Gastroesophageal sphincter (tissue), 4 donors: ENCODE measurements around the gene STARD3. TPM values are rescaled to one million over a fixed set of nuclear protein-coding genes. Genes with fewer than 3 reads are reported as not detected.

ENCODE experiments used
- ATAC-seq: fragments of 150-250 bp; one replicate; pipeline ENCODE4 v1.9.1; 2016; ENCODE audit warnings: mild to moderate bottlenecking, moderate library complexity
- H3K27ac ChIP-seq, 4 donors: fragments of 200-600 bp; sonication (generic) in 3 of 4; 1 replicate in 3 of 4; 2 replicates in 1 of 4; pipeline ENCODE4 v1.5.1; 2016 to 2019
- H3K27me3 ChIP-seq: fragments of 200-600 bp; sonication (generic); one replicate; pipeline ENCODE4 v1.5.1; 2019
- H3K36me3 ChIP-seq, 2 donors: fragments of 200-600 bp; sonication (generic); one replicate each; pipeline ENCODE4 v1.5.1; 2019; ENCODE audit warnings: control low read depth in 1 of 2
- H3K4me1 ChIP-seq, 3 donors: fragments of 200-600 bp; sonication (generic); 1 replicate in 2 of 3; 2 replicates in 1 of 3; pipeline ENCODE4 v1.5.1; 2016 to 2019; ENCODE audit warnings: control low read depth in 2 of 3
- H3K4me3 ChIP-seq, 2 donors: fragments of 200-600 bp; sonication (generic); one replicate each; pipeline ENCODE4 v1.5.1; 2019; ENCODE audit warnings: mild to moderate bottlenecking in 1 of 2, moderate library complexity in 1 of 2
- H3K9me3 ChIP-seq, 3 donors: fragments of 200-600 bp; sonication (generic); one replicate each; pipeline ENCODE4 v1.5.1; 2017 to 2019; ENCODE audit warnings: control low read depth in 2 of 3
- EP300 ChIP-seq: sonication (generic); formaldehyde crosslinking; IDR thresholded peaks from one replicate; pipeline ENCODE4 v1.6.1; 2017; ENCODE audit warnings: antibody characterized with exemption, mild to moderate bottlenecking
- POLR2A ChIP-seq, 2 donors: fragments of 450-650 bp; IDR thresholded peaks; one replicate each; pipeline ENCODE4 v1.6.1; 2017; ENCODE audit warnings: antibody characterized with exemption in 2 of 2, mild to moderate bottlenecking in 2 of 2, moderate library complexity in 1 of 2
- POLR2AphosphoS5 ChIP-seq: sonication (generic); formaldehyde crosslinking; IDR thresholded peaks from one replicate; pipeline ENCODE4 v1.6.1; 2017; ENCODE audit warnings: antibody characterized with exemption
- WGBS, 2 donors: methylation state at CpG; one replicate each; pipeline ENCODE4 v1.1.5; 2018; ENCODE audit warnings: low coverage in 1 of 2; 5-methylcytosine and 5-hydroxymethylcytosine counted together
- total RNA-seq, 4 donors: library from RNA; depleted of rRNA; stranded (reverse); fragments of >200 nt; gene quantifications; one replicate each; pipeline ENCODE4 v1.1.0, GENCODE V29; 2016
- TF ChIP-seq, protein P1 (sequence below), 4 experiments: fragments of 200-600 bp in 2 of 4; fragments of 450-650 bp in 2 of 4; sonication (generic) in 1 of 4; IDR thresholded peaks; one replicate each; pipeline ENCODE4 v1.5.1; 2017 to 2019; ENCODE audit warnings: antibody characterized with exemption in 4 of 4, mild to moderate bottlenecking in 2 of 4, moderate library complexity in 2 of 4

The STARD3 gene
- total RNA-seq, 4 donors from 2014 or later, result 24.5 to 41.4 (median 27.5) TPM

DNA sequence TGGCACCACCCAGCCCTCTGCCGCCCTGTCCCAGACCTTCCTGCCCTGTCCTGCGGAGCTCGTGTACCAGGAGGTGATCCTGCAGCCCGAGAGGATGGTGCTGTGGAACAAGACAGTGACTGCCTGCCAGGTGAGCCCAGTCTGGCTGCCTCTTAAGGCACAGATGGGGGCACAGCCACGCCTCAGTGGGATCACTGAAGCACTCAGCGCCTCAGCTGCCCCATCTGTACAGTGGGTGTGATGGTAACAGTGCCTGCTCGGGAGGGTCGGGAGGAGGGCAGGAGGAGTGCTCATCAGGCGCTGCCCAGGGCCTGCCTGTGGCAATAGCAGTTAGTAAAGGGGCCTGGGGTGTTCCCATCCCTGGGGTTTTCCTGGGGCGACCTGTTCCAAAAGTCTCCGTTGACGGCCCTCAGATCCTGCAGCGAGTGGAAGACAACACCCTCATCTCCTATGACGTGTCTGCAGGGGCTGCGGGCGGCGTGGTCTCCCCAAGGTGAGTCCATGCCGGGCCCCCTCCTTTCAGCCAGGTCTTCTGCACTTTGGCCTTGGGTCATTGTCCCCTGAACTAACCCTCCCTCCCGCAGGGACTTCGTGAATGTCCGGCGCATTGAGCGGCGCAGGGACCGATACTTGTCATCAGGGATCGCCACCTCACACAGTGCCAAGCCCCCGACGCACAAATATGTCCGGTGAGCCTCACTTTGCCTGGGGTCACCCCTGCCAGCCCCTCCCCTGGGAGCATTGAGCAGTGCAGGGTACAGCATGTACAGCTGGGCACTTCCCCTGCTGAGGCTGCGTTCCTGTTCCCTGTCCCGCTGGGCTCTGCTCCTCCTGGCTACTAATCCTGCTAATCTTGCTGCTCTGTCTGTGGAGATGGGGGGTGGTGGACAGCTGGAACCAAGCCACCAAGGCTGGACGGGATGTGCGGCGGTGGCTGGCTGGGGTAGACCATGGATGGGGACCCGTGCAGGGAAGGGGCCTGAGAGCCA is 23.7 kb downstream of the STARD3 start:
- Histone ChIP-seq H3K4me3 (no peak overlapping the region), H3K9me3 (no peaks in the 10 kb centered on the region), H3K4me1 (peaks cover 0 to 76% (median 15%) of the 10 kb centered on the region in 3 donors), H3K27me3 (peaks cover 9% of the 10 kb centered on the region), H3K36me3 (peaks cover 0 to 76% of the 10 kb centered on the region in 2 donors), H3K27ac (peak overlapping the region in 3 of 4 donors; percentile 67 to 74 (median 72))
- ATAC-seq, result peak; percentile 26
- WGBS, 2 donors, result 69 to 78% methylated on average over 2 to 18 of the region's 35 CpGs
- no peak for TF ChIP-seq POLR2AphosphoS5
- TF ChIP-seq POLR2A (IDR thresholded peaks at IDR 0.05), result no peak
- no peak for TF ChIP-seq EP300
- TF ChIP-seq, protein P1, sequence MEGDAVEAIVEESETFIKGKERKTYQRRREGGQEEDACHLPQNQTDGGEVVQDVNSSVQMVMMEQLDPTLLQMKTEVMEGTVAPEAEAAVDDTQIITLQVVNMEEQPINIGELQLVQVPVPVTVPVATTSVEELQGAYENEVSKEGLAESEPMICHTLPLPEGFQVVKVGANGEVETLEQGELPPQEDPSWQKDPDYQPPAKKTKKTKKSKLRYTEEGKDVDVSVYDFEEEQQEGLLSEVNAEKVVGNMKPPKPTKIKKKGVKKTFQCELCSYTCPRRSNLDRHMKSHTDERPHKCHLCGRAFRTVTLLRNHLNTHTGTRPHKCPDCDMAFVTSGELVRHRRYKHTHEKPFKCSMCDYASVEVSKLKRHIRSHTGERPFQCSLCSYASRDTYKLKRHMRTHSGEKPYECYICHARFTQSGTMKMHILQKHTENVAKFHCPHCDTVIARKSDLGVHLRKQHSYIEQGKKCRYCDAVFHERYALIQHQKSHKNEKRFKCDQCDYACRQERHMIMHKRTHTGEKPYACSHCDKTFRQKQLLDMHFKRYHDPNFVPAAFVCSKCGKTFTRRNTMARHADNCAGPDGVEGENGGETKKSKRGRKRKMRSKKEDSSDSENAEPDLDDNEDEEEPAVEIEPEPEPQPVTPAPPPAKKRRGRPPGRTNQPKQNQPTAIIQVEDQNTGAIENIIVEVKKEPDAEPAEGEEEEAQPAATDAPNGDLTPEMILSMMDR (IDR thresholded peaks at IDR 0.05), result no peak

DNA sequence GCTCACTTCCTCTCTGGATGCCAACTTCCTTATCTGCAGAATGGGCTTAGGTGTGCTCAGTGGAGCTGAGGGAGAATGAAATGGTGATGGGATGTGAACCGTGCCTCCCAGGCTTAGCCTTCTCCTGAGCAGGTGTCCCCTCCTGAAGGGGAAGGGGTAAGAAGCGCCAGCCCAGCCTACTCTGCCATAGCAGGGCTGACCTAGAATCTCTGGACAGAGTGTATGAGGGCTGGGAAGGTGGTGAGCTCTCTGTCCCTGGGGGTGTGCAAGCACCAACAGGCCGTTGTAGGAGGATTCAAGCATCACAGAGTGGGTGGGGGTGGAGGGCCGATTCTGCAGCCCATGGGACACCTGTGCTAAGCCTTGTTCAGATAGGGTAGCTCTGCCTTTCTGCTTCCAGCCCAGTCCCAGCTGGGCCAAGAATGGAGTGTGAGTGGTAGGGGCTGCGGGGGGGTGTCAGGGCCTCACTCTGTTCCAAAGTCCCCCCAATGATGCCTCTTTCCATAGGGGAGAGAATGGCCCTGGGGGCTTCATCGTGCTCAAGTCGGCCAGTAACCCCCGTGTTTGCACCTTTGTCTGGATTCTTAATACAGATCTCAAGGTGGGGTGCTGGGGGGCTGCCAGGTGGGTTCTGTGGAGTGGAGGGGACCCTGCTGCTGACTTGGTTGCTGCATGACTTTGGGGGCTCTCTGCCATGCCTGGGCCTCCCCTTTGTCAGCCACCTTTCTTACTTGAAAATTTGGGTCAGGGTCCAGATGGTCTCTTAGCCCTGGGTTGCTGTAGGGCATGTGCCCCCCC is 25.0 kb downstream of the STARD3 start:
- TF ChIP-seq, protein P1 (IDR thresholded peaks at IDR 0.05), result no peak
- TF ChIP-seq EP300 (no peak), POLR2AphosphoS5 (no peak), POLR2A (IDR thresholded peaks at IDR 0.05) (no peak)
- WGBS, 2 donors, result 79% methylated on average over 2 of the region's 8 CpGs; no CpG with 5 or more reads in 1 of the 2 donors
- ATAC-seq, result no peak
- Histone ChIP-seq H3K36me3 (peaks cover 0 to 63% of the 10 kb centered on the region in 2 donors), H3K27me3 (peaks cover 21% of the 10 kb centered on the region), H3K4me3 (no peak overlapping the region), H3K4me1 (peaks cover 0 to 88% (median 24%) of the 10 kb centered on the region in 3 donors), H3K27ac (peak overlapping the region in 3 of 4 donors; percentile 43 to 72 (median 67)), H3K9me3 (no peaks in the 10 kb centered on the region)

DNA sequence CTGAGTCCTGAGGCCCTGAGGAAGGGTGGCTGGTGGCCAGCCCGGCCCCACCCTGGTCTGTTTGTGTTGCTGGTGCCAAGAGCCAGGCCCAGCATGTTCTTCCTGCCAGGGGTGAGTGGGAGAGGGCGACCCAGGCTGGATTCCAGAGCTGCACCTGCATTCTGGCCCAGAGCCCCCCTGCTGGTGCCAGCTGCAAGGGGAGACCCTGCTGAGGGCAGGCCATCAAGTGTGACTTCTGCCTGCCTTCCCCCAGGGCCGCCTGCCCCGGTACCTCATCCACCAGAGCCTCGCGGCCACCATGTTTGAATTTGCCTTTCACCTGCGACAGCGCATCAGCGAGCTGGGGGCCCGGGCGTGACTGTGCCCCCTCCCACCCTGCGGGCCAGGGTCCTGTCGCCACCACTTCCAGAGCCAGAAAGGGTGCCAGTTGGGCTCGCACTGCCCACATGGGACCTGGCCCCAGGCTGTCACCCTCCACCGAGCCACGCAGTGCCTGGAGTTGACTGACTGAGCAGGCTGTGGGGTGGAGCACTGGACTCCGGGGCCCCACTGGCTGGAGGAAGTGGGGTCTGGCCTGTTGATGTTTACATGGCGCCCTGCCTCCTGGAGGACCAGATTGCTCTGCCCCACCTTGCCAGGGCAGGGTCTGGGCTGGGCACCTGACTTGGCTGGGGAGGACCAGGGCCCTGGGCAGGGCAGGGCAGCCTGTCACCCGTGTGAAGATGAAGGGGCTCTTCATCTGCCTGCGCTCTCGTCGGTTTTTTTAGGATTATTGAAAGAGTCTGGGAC is 25.8 kb downstream of the STARD3 start:
- Histone ChIP-seq H3K36me3 (peaks cover 0 to 55% of the 10 kb centered on the region in 2 donors), H3K4me1 (peaks cover 0 to 96% (median 32%) of the 10 kb centered on the region in 3 donors), H3K4me3 (no peak overlapping the region), H3K27me3 (peaks cover 29% of the 10 kb centered on the region), H3K9me3 (no peaks in the 10 kb centered on the region), H3K27ac (peak overlapping the region in 2 of 4 donors; percentile 67 to 72)
- 60 to 83% methylated on average over 1 to 4 of the region's 22 CpGs for WGBS, 2 donors
- no peak for TF ChIP-seq POLR2AphosphoS5
- no peak for TF ChIP-seq EP300
- TF ChIP-seq, protein P1 (IDR thresholded peaks at IDR 0.05), result no peak
- no peak for TF ChIP-seq POLR2A (IDR thresholded peaks at IDR 0.05)
- no peak for ATAC-seq

DNA sequence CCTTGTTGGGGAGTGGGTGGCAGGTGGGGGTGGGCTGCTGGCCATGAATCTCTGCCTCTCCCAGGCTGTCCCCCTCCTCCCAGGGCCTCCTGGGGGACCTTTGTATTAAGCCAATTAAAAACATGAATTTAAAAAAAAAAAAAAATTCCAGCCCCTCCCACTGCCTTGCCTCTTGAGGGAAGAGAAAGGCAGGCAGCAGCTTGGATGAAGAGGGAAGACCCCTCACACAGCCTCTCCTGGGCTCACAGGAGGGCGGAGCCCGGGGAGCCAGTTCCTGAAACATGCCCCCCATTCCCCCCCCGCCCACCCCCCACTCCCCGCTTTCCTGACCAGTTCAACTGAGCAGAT is 26.4 kb downstream of the STARD3 start:
- Histone ChIP-seq H3K27me3 (peaks cover 35% of the 10 kb centered on the region), H3K4me3 (no peak overlapping the region), H3K9me3 (no peaks in the 10 kb centered on the region), H3K4me1 (peaks cover 0 to 99% (median 38%) of the 10 kb centered on the region in 3 donors), H3K27ac (peak overlapping the region in 2 of 4 donors; percentile 67 to 72), H3K36me3 (peaks cover 0 to 49% of the 10 kb centered on the region in 2 donors)
- 29 to 50% methylated on average over 1 to 3 of the region's 4 CpGs for WGBS, 2 donors
- no peak for ATAC-seq
- TF ChIP-seq, protein P1 (IDR thresholded peaks at IDR 0.05), result no peak
